BLaER1 treated with 17β-estradiol and CSF1 and Interleukin-3, amounts not matched to agents 10 nM and 100 nM (cell line): ENCODE measurements around the gene CEP112.

ENCODE experiments used
- H3K27ac ChIP-seq, 11 experiments: shearing (Covaris generic); formaldehyde crosslinking; 2 replicates each; pipeline ENCODE4 v1.8.1; 2022
- H3K27me3 ChIP-seq, 11 experiments: shearing (Covaris generic); formaldehyde crosslinking; 2 replicates each; pipeline ENCODE4 v1.8.1; 2022
- H3K36me3 ChIP-seq, 11 experiments: shearing (Covaris generic); formaldehyde crosslinking; 2 replicates each; pipeline ENCODE4 v1.8.1; 2022
- H3K4me1 ChIP-seq, 10 experiments: shearing (Covaris generic); formaldehyde crosslinking; 2 replicates each; pipeline ENCODE4 v1.8.1; 2022
- H3K4me2 ChIP-seq, 11 experiments: shearing (Covaris generic); formaldehyde crosslinking; 2 replicates each; pipeline ENCODE4 v1.8.1; 2022
- H3K4me3 ChIP-seq, 10 experiments: shearing (Covaris generic); formaldehyde crosslinking; 2 replicates each; pipeline ENCODE4 v1.8.1; 2022
- H3K9ac ChIP-seq, 11 experiments: shearing (Covaris generic); formaldehyde crosslinking; 2 replicates each; pipeline ENCODE4 v1.8.1; 2022
- H3K9me3 ChIP-seq, 11 experiments: shearing (Covaris generic); formaldehyde crosslinking; replicated peaks in 1 of 11; 2 replicates each; pipeline ENCODE4 v1.8.1; 2022
- H4K20me1 ChIP-seq, 11 experiments: shearing (Covaris generic); formaldehyde crosslinking; 2 replicates each; pipeline ENCODE4 v1.8.1; 2022
- Cebpa-rat ChIP-seq, 11 experiments: shearing (Covaris generic); IDR thresholded peaks; 2 replicates each; pipeline ENCODE4 v1.8.1; 2022

The CEP112 gene

GRCh38 chr17:65920996-65921395 lies 270.9 kb downstream of the CEP112 start:
- TF ChIP-seq Cebpa-rat (IDR thresholded peaks at IDR 0.05), result no peak
- H3K4me3 ChIP-seq, result no peak overlapping the region
- H3K9ac ChIP-seq, result no peak overlapping the region
- no peak overlapping the region for H3K4me2 ChIP-seq
- H3K27ac ChIP-seq, result no peak overlapping the region
- H3K4me1 ChIP-seq, result no peaks in the 10 kb centered on the region
- peaks cover 0 to 14% (median 6%) of the 10 kb centered on the region in 11 experiments; a peak in 11 of 22 replicates for H3K9me3 ChIP-seq
- no peaks in the 10 kb centered on the region for H4K20me1 ChIP-seq
- peaks cover 0 to 10% (median 0%) of the 10 kb centered on the region in 11 experiments; a peak in 2 of 22 replicates for H3K36me3 ChIP-seq
- H3K27me3 ChIP-seq, result no peaks in the 10 kb centered on the region

DNA sequence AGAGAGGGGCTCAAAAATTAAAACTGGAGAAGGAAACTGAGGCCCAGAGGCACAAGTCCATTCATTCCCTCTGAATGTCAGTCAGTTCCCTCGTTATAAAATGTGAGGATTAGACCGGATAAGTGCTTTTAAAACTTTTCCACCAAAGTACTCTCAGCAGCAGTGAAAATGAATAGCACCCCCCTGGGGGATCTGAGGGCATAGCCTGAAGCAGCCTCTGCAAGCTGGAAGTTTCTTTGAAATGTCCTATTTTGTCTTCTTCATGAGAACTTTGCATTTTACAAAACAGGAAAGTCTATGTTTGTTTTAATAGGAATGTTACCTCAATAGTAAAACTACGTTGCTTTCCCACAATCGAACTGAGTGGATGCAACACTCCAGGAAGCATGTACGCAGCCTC lies 273.0 kb downstream of the CEP112 start:
- Histone ChIP-seq H3K27ac (no peak overlapping the region), H4K20me1 (no peaks in the 10 kb centered on the region), H3K4me3 (no peak overlapping the region), H3K4me2 (no peak overlapping the region), H3K36me3 (no peaks in the 10 kb centered on the region), H3K4me1 (no peaks in the 10 kb centered on the region), H3K9me3 (no peaks in the 10 kb centered on the region), H3K9ac (no peak overlapping the region), H3K27me3 (no peaks in the 10 kb centered on the region)
- TF ChIP-seq Cebpa-rat (IDR thresholded peaks at IDR 0.05), result no peak

DNA sequence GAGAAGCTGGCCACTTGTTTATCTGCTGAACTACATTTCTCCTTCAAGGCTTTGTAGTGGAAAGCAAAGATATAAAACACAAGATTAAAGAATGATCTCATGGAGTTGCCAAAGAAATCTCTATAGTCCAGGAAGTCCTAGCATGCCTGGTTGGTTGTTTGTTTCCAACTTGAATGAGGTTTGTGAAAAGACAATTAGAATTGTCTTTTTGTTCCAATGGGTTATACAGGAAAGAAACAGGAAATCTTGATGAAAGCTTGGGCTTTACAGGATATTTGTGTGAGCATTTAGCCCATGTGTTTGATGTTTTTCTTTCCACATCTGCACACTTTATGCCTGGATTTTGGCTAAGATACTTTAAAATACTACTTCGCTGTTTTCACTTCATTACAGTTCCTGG lies 273.4 kb downstream of the CEP112 start:
- no peaks in the 10 kb centered on the region for H4K20me1 ChIP-seq
- no peaks in the 10 kb centered on the region for H3K4me1 ChIP-seq
- no peak overlapping the region for H3K9ac ChIP-seq
- H3K4me3 ChIP-seq, result no peak overlapping the region
- no peaks in the 10 kb centered on the region for H3K36me3 ChIP-seq
- no peak overlapping the region for H3K4me2 ChIP-seq
- no peak for TF ChIP-seq Cebpa-rat (IDR thresholded peaks at IDR 0.05)
- no peaks in the 10 kb centered on the region for H3K27me3 ChIP-seq
- H3K9me3 ChIP-seq, result no peaks in the 10 kb centered on the region
- no peak overlapping the region for H3K27ac ChIP-seq

- H3K4me1 ChIP-seq, result no peaks in the 10 kb centered on the region
- no peak overlapping the region for H3K27ac ChIP-seq
- peaks cover 0 to 2% (median 0%) of the 10 kb centered on the region in 11 experiments; a peak in 1 of 22 replicates for H3K9me3 ChIP-seq
- H3K27me3 ChIP-seq, result no peaks in the 10 kb centered on the region
- no peaks in the 10 kb centered on the region for H4K20me1 ChIP-seq
- H3K36me3 ChIP-seq, result no peaks in the 10 kb centered on the region
- H3K4me3 ChIP-seq, result no peak overlapping the region
- TF ChIP-seq Cebpa-rat (IDR thresholded peaks at IDR 0.05), result no peak
- H3K9ac ChIP-seq, result no peak overlapping the region
- no peak overlapping the region for H3K4me2 ChIP-seq
Observed at GRCh38 chr17:65917560-65917959, 274.4 kb downstream of the CEP112 start.

- no peaks in the 10 kb centered on the region for H3K4me1 ChIP-seq
- TF ChIP-seq Cebpa-rat (IDR thresholded peaks at IDR 0.05), result no peak
- H3K9ac ChIP-seq, result no peak overlapping the region
- H3K9me3 ChIP-seq, result peaks cover 9 to 13% (median 11%) of the 10 kb centered on the region in 11 experiments; a peak in 21 of 22 replicates
- no peaks in the 10 kb centered on the region for H4K20me1 ChIP-seq
- no peaks in the 10 kb centered on the region for H3K27me3 ChIP-seq
- H3K27ac ChIP-seq, result no peak overlapping the region
- H3K4me2 ChIP-seq, result no peak overlapping the region
- H3K4me3 ChIP-seq, result no peak overlapping the region
- H3K36me3 ChIP-seq, result no peaks in the 10 kb centered on the region
Observed at GRCh38 chr17:65916425-65916824, 275.5 kb downstream of the CEP112 start.

DNA sequence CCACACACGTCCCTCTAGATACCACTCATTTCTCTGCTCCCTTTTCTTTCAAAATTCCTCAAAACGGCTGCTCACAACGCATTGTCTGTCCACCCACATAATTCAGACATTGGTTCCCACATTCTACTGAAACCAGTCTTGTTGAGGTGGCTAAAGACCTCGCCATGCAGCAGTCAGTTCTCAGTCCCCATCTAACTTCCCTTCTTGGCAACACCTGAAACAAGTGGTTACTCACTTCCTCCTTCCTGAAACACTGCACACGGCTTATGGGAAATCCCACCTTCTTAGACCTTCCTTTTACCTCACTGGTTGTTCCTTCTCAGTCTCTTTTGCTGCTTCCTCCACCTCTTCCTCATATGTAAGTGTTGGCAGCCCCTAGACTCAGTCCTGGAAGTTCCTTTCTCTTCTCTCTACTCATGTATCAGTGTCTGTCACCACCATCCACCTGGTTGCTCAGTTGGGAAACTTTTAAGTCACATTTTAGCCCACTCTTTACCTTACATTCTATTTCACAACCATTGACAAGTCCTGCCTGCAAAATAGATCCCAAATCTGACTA lies 277.1 kb downstream of the CEP112 start:
- Histone ChIP-seq H3K27me3 (no peaks in the 10 kb centered on the region), H4K20me1 (no peaks in the 10 kb centered on the region), H3K36me3 (0 out of 22 replicates have a peak, but pooled peaks cover 0 to under 1% (median 0%) of the 10 kb centered on the region in 11 experiments), H3K4me2 (no peak overlapping the region), H3K27ac (no peak overlapping the region), H3K4me1 (no peaks in the 10 kb centered on the region), H3K9me3 (peaks cover 17 to 29% (median 25%) of the 10 kb centered on the region in 11 experiments), H3K4me3 (no peak overlapping the region), H3K9ac (no peak overlapping the region)
- TF ChIP-seq Cebpa-rat (IDR thresholded peaks at IDR 0.05), result no peak; a peak in 1 of 22 replicates

GRCh38 chr17:65913326-65913850 lies 278.5 kb downstream of the CEP112 start:
- Histone ChIP-seq H3K4me1 (no peaks in the 10 kb centered on the region), H4K20me1 (no peaks in the 10 kb centered on the region), H3K4me2 (no peak overlapping the region), H3K9me3 (peaks cover 17 to 37% (median 32%) of the 10 kb centered on the region in 11 experiments), H3K27me3 (no peaks in the 10 kb centered on the region), H3K4me3 (no peak overlapping the region), H3K9ac (no peak overlapping the region), H3K36me3 (peaks cover 0 to 3% (median 0%) of the 10 kb centered on the region in 11 experiments; a peak in 1 of 22 replicates), H3K27ac (no peak overlapping the region)
- no peak for TF ChIP-seq Cebpa-rat (IDR thresholded peaks at IDR 0.05)

DNA sequence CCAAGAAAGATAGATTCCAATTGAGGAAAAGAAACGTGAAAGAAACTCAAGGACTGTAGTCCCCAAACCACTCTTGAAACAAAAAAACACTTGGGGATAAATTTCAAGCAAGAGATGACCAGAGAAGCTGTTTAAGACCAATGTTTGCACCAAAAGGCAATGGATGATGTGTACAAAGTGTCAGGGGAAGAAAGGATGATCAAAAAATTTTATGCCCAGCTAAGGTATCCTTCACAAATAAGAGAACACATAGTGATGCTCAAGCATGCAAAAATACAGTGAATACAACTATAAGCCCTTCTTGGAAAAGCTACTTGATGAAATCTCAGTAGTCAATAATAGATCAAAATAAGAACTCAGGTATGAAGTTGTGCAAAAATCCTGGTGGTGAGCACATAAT lies 281.1 kb downstream of the CEP112 start:
- TF ChIP-seq Cebpa-rat (IDR thresholded peaks at IDR 0.05), result no peak
- no peak overlapping the region; a peak in 1 of 20 replicates for H3K4me3 ChIP-seq
- no peaks in the 10 kb centered on the region for H3K4me1 ChIP-seq
- H3K36me3 ChIP-seq, result peaks cover 0 to 5% (median 0%) of the 10 kb centered on the region in 11 experiments; a peak in 1 of 22 replicates
- H3K9me3 ChIP-seq, result peaks cover 17 to 43% (median 34%) of the 10 kb centered on the region in 11 experiments
- no peaks in the 10 kb centered on the region for H3K27me3 ChIP-seq
- no peak overlapping the region for H3K4me2 ChIP-seq
- H4K20me1 ChIP-seq, result no peaks in the 10 kb centered on the region
- H3K27ac ChIP-seq, result no peak overlapping the region
- no peak overlapping the region for H3K9ac ChIP-seq

DNA sequence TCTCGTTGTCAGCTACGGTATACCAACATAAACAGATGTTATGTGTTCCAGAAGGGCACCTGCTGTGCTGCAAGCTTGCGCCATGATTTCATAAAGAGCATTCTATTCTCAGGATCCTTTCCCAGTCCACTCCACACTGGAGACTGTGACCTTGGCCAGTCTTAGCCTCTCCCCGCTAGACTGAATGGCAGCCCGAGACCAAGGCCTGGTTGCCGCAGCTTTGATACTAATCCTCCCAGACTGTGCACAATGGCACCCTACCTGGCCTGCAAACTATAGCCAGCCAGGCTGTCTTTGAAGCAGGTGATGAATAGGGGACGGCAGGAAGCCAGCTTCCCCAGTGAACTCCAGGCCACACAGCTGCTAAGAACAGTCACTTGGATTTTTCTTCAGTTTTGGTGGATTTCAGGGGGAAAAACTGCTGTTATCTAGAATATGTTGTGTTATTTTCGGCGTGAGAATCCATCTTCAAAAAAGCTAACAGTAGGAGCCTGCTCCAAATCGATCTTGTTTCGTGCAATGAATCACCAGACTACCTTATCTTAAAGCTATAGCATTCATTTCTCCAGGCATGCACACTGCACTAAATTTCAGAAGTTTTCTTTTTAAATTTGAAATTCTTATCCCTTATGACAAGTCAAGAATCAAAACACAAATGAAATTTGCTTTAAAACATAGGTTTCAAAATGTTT lies 289.0 kb downstream of the CEP112 start:
- H3K4me3 ChIP-seq, result no peak overlapping the region
- no peak overlapping the region for H3K9ac ChIP-seq
- H4K20me1 ChIP-seq, result no peaks in the 10 kb centered on the region
- no peak for TF ChIP-seq Cebpa-rat (IDR thresholded peaks at IDR 0.05)
- peaks cover 0 to 5% (median 0%) of the 10 kb centered on the region in 10 experiments; a peak in 2 of 20 replicates for H3K4me1 ChIP-seq
- H3K4me2 ChIP-seq, result no peak overlapping the region
- H3K27me3 ChIP-seq, result no peaks in the 10 kb centered on the region
- H3K36me3 ChIP-seq, result 0 out of 22 replicates have a peak, but pooled peaks cover 0 to under 1% (median 0%) of the 10 kb centered on the region in 11 experiments
- peaks cover 0 to 5% (median 0%) of the 10 kb centered on the region in 11 experiments; a peak in 2 of 22 replicates for H3K9me3 ChIP-seq
- no peak overlapping the region for H3K27ac ChIP-seq
